Fibroblast of lung (primary cell): ENCODE data around the gene SMARCAL1. TPM values are rescaled to one million over a fixed set of nuclear protein-coding genes. Genes with fewer than 3 reads are reported as not detected.

Source experiments
- DNase-seq, 2 donors: peaks; one replicate each; pipeline versions ENCODE4 v3.0.0 to v3.0.0-alpha.2; 2010; ENCODE audit warnings: low read depth in 2 of 2
- H2AFZ ChIP-seq: 2 replicates; pipeline ENCODE4 v1.5.1; 2012; ENCODE audit warnings: low read length, control low read depth, inconsistent platforms
- H3K27ac ChIP-seq: 2 replicates; pipeline ENCODE4 v1.5.1; 2011; ENCODE audit warnings: low read length, control low read depth; ENCODE audit not compliant: insufficient read depth
- H3K27me3 ChIP-seq: 2 replicates; pipeline ENCODE4 v1.5.1; 2011; ENCODE audit warnings: mild to moderate bottlenecking, low read length; ENCODE audit not compliant: control insufficient read depth, insufficient read depth
- H3K36me3 ChIP-seq: 2 replicates; pipeline ENCODE4 v1.5.1; 2011; ENCODE audit warnings: low read length; ENCODE audit not compliant: control insufficient read depth, insufficient read depth
- H3K4me1 ChIP-seq: 2 replicates; pipeline ENCODE4 v1.5.1; 2011; ENCODE audit warnings: low read length; ENCODE audit not compliant: control insufficient read depth, insufficient read depth; ENCODE audit errors: extremely low read depth
- H3K4me2 ChIP-seq: 2 replicates; pipeline ENCODE4 v1.5.1; 2011; ENCODE audit warnings: low read length, control low read depth; ENCODE audit not compliant: insufficient read depth; ENCODE audit errors: extremely low read depth
- H3K4me3 ChIP-seq, 4 experiments: fragments of 200-600 bp in 1 of 4; sonication (generic) in 1 of 4; replicated peaks in 1 of 4; 2 replicates each; pipeline ENCODE4 v1.5.1; 2011 to 2016; ENCODE audit warnings: low read length in 4 of 4, low read depth in 3 of 4, mild to moderate bottlenecking in 3 of 4, control low read depth in 2 of 4, inconsistent platforms in 1 of 4, mixed read lengths in 1 of 4; ENCODE audit not compliant: insufficient read depth in 1 of 4; ENCODE audit errors: control extremely low read depth in 1 of 4
- H3K79me2 ChIP-seq: 2 replicates; pipeline ENCODE4 v1.5.1; 2012; ENCODE audit warnings: mild to moderate bottlenecking, low read length, inconsistent platforms; ENCODE audit not compliant: control insufficient read depth, insufficient read depth
- H3K9ac ChIP-seq: 2 replicates; pipeline ENCODE4 v1.5.1; 2011; ENCODE audit warnings: mild to moderate bottlenecking, low read length, control low read depth; ENCODE audit not compliant: insufficient read depth
- H3K9me3 ChIP-seq: 2 replicates; pipeline ENCODE4 v1.5.1; 2012; ENCODE audit warnings: low read depth, low read length; ENCODE audit not compliant: control insufficient read depth, insufficient read depth
- H4K20me1 ChIP-seq: 2 replicates; pipeline ENCODE4 v1.5.1; 2011; ENCODE audit warnings: low read length; ENCODE audit not compliant: control insufficient read depth, insufficient read depth; ENCODE audit errors: extremely low read depth
- CTCF ChIP-seq, 2 donors: IDR thresholded peaks in 1 of 2; conservative IDR thresholded peaks in 1 of 2; 1 replicate in 1 of 2; 2 replicates in 1 of 2; pipeline ENCODE4 v1.5.1; 2011 to 2012; ENCODE audit warnings: low read length in 2 of 2, control low read depth in 1 of 2, inconsistent platforms in 1 of 2, low read depth in 1 of 2, mild to moderate bottlenecking in 1 of 2
- EZH2 ChIP-seq: IDR thresholded peaks from 2 replicates; pipeline ENCODE4 v1.5.1; 2012; ENCODE audit warnings: low read length, control low read depth, mild to moderate bottlenecking; ENCODE audit errors: missing control alignments
- polyA plus RNA-seq, 2 donors: library from polyadenylated mRNA; depleted of rRNA in 1 of 2; stranded (reverse) in 1 of 2; unstranded in 1 of 2; fragments of >200 nt; gene quantifications; 2 replicates each; pipeline ENCODE4 v1.2.1, GENCODE V29; 2011 to 2012; ENCODE audit warnings: missing spikeins in 1 of 2
- total RNA-seq: library from RNA; depleted of rRNA; stranded (reverse); fragments of >200 nt; gene quantifications from 2 replicates; pipeline ENCODE4 v1.2.1, GENCODE V29; 2014

The SMARCAL1 gene
- total and polyA plus RNA-seq, 2 donors (not counting 1 experiment from before 2014, with no cell fraction given), result 21.5 to 25.1 TPM

- no peak overlapping the region for H2AFZ ChIP-seq
- no peak overlapping the region for H3K4me2 ChIP-seq
- no peak for DNase-seq
- H3K4me3 ChIP-seq, result no peak overlapping the region
- H3K79me2 ChIP-seq, result no peaks in the 10 kb centered on the region
- no peak overlapping the region for H3K9ac ChIP-seq
- peaks cover 18% of the 10 kb centered on the region for H3K36me3 ChIP-seq
- H3K9me3 ChIP-seq, result no peaks in the 10 kb centered on the region
- no peaks in the 10 kb centered on the region for H3K27me3 ChIP-seq
- H3K27ac ChIP-seq, result no peak overlapping the region
- no peaks in the 10 kb centered on the region for H4K20me1 ChIP-seq
- no peaks in the 10 kb centered on the region for H3K4me1 ChIP-seq
- TF ChIP-seq CTCF (conservative IDR thresholded peaks at IDR 0.05 in 1 of 2, IDR thresholded peaks at IDR 0.05 in 1 of 2; ENCODE audit: low read depth in 1 of 2, low read length in 2 of 2), result no peak
- TF ChIP-seq EZH2, result no peak
These were observed 38.5 kb downstream of the SMARCAL1 start for GRCh38 chr2:216450784-216451183.

DNA sequence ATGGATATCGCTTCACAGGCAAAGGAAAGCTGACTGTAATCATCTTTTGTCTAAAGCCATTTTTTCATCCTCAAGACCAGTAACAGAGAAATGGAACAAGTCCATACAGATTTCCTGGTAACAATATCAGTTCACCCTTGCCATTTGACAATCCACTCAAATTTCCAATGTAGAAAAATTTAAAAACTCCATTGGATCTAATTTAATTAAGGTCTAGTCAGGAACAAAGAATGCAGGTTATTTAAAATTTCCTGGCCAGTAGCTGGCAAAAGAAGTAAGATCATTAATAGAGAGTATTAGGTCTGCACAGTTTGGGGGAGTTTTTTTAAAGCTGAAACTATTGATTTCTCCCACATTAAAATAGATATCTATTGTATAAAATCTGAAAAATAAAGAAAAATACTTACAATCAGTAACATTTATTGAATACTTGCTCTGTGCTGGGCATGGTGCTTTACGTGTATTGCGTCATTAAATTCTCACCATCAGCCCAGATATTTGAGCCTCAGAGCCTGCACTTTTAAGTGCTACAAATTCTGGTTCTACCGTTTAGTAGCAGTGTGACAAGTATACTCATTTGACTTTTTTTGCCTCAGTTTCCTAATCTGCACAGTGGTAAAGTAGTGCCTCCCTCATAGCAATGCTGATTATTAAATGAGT, 41.8 kb downstream of the SMARCAL1 start:
- DNase-seq, result peak in 1 of 2 donors; percentile 2
- Histone ChIP-seq H3K4me1 (no peaks in the 10 kb centered on the region), H3K9me3 (no peaks in the 10 kb centered on the region), H3K36me3 (peaks cover 9% of the 10 kb centered on the region), H3K4me2 (no peak overlapping the region), H2AFZ (no peak overlapping the region), H3K4me3 (no peak overlapping the region), H3K9ac (no peak overlapping the region), H3K79me2 (no peaks in the 10 kb centered on the region), H3K27ac (no peak overlapping the region), H4K20me1 (no peaks in the 10 kb centered on the region), H3K27me3 (no peaks in the 10 kb centered on the region)
- TF ChIP-seq EZH2 (no peak), CTCF (conservative IDR thresholded peaks at IDR 0.05 in 1 of 2, IDR thresholded peaks at IDR 0.05 in 1 of 2; ENCODE audit: low read depth in 1 of 2, low read length in 2 of 2) (no peak)

DNA sequence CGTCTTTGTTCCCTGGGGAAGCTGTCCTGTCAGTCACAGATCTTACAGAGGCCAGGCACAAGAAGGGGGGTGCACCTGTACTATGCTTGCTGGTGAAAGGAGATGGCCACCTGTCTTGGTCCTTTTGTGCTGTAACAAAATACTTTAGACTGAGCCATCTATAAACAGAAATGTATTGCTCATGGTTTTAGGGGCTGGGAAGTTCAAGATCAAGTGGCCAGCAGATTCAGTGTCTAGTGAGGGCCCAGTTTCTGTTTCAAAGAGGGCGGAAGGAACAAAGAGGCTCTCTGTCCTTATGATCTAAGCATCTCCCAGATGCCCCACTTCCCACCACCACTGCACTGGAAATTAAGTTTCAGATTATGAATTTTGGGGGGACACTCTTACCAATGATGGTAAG, 50.9 kb downstream of the SMARCAL1 start:
- Histone ChIP-seq H2AFZ (no peak overlapping the region), H3K27me3 (no peaks in the 10 kb centered on the region), H3K9ac (no peak overlapping the region), H3K9me3 (no peaks in the 10 kb centered on the region), H3K4me1 (no peaks in the 10 kb centered on the region), H3K4me3 (no peak overlapping the region), H3K4me2 (no peak overlapping the region), H4K20me1 (no peaks in the 10 kb centered on the region), H3K79me2 (no peaks in the 10 kb centered on the region), H3K36me3 (peaks cover 5% of the 10 kb centered on the region), H3K27ac (no peak overlapping the region)
- DNase-seq, result no peak
- TF ChIP-seq EZH2 (no peak), CTCF (conservative IDR thresholded peaks at IDR 0.05 in 1 of 2, IDR thresholded peaks at IDR 0.05 in 1 of 2; ENCODE audit: low read depth in 1 of 2, low read length in 2 of 2) (no peak)
